ENCODE measurements around the gene ANKRD35. TPM values are rescaled to one million over a fixed set of nuclear protein-coding genes. Genes with fewer than 3 reads are reported as not detected.

Gene ANKRD35
- total RNA-seq, 4 donors from 2014 or later: 0.58 to 3.8 (median 1.7) TPM

DNA sequence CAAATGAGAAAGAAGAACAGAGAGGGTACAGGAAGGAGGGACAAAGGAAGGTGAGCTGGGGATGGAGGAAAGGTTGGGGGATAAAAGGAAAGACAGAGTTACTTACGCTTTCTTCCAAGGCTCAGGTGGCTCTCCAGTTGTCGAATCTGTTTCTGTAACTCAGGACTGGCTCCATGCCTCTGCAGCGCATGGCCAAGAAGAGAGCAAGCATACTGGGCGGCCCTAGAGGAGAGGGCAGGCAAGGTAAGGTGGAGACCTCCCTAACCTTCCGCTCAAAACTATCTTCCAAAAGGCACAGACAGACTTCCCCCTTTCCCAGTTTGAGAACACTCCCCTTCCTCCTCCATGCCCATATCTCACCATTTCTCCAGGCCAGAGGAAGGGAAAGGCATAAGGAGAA is 31.9 kb upstream of the ANKRD35 start:
- 73 to 83% methylated on average over 5 of the region's 5 CpGs for WGBS, 2 donors
- TF ChIP-seq POLR2A (IDR thresholded peaks at IDR 0.05): no peak
- TF ChIP-seq, protein P1, sequence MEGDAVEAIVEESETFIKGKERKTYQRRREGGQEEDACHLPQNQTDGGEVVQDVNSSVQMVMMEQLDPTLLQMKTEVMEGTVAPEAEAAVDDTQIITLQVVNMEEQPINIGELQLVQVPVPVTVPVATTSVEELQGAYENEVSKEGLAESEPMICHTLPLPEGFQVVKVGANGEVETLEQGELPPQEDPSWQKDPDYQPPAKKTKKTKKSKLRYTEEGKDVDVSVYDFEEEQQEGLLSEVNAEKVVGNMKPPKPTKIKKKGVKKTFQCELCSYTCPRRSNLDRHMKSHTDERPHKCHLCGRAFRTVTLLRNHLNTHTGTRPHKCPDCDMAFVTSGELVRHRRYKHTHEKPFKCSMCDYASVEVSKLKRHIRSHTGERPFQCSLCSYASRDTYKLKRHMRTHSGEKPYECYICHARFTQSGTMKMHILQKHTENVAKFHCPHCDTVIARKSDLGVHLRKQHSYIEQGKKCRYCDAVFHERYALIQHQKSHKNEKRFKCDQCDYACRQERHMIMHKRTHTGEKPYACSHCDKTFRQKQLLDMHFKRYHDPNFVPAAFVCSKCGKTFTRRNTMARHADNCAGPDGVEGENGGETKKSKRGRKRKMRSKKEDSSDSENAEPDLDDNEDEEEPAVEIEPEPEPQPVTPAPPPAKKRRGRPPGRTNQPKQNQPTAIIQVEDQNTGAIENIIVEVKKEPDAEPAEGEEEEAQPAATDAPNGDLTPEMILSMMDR (IDR thresholded peaks at IDR 0.05): no peak
- no peak for DNase-seq
- Histone ChIP-seq H3K4me3 (replicated peaks in 1 of 3) (peak overlapping the region in 2 of 3 donors; percentile 80 to 88), H3K4me1 (peaks cover 17 to 19% of the 10 kb centered on the region in 2 donors), H3K36me3 (peaks cover 0 to 11% of the 10 kb centered on the region in 2 donors), H3K27me3 (no peaks in the 10 kb centered on the region), H3K27ac (peak overlapping the region in 2 of 3 donors; percentile 94 to 96), H3K9me3 (no peaks in the 10 kb centered on the region)
- intact Hi-C loops (cut with DNase I): loop anchor here (5.0 kb wide), 1 partner anchor 40 kb away; the partner anchor contains the start of gene LIX1L

DNA sequence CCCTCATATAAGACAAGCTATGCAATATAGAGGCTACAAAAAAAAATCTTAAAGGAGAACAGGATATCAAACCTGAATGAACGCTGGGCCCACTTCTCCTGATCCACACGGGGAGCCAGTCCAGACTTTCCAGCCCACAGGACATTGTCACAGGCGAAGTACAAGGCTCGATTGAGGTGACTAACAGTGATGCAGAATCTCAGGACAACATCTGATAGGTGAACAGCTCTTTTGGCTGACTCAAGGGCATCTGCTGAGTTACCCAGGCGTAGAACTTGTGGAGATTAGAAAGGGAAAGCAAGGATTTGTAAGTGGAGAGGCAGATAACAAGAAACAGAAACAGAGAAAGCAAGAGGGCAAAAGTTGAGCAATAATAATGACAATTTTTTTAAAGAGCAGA is 31.1 kb upstream of the ANKRD35 start:
- 80 to 83% methylated on average over 5 of the region's 5 CpGs for WGBS, 2 donors
- Histone ChIP-seq H3K4me1 (peaks cover 17 to 19% of the 10 kb centered on the region in 2 donors), H3K27me3 (no peaks in the 10 kb centered on the region), H3K36me3 (peaks cover 5 to 17% of the 10 kb centered on the region in 2 donors), H3K9me3 (no peaks in the 10 kb centered on the region), H3K4me3 (replicated peaks in 1 of 3) (no peak overlapping the region), H3K27ac (no peak overlapping the region)
- intact Hi-C loops (cut with DNase I): loop anchor here (5.0 kb wide), 1 partner anchor 41 kb away; the partner anchor contains the start of gene LIX1L
- DNase-seq: no peak
- TF ChIP-seq, protein P1 (IDR thresholded peaks at IDR 0.05): no peak

DNA sequence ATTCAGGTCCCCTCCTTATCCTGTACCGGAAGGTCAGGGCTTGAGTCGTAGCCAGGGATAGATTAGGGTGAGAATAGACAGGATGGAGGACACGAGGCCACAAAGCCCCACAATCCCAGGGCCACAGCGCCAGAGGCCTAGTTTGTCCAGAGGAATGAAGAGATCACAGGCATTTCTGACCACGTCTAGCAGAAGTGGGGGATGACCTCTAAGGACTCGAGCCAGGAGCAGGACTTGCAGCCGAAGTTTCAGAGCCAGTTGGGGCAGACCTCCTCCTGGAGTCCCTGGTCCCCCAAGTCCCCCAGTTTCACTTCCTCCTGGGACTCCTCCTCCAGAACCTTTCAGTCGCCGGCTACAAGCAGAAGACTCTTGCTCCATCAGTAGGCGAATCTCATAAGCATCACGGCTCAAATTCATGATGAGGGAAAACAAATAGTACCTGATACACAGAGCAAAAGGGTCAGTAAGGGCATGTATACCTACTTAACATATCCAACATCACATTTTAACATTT is 26.5 kb upstream of the ANKRD35 start:
- intact Hi-C loops (cut with DNase I): no loop called here

DNA sequence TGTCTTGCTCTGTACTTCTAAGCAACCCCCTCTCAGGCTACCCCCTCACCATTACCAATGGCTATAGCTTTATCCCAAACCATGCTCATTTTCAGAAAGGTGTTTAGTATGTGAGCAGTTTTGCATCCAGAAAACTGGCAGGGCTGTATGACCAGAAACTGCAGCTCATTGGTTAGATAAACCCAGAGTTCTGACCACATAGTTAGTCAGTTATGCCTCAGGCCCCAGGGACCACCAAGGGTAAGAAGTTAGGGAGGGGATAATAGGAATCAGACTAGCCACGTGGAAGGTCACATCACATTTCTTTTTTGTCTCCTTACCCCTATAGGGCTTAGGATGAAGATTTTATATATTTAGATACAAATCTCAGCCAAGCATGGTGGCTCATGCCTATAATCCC is 23.0 kb upstream of the ANKRD35 start:
- Histone ChIP-seq H3K27me3 (no peaks in the 10 kb centered on the region), H3K9me3 (no peaks in the 10 kb centered on the region), H3K4me3 (replicated peaks in 1 of 3) (no peak overlapping the region), H3K4me1 (no peaks in the 10 kb centered on the region), H3K36me3 (peaks cover 12 to 19% of the 10 kb centered on the region in 2 donors), H3K27ac (peak overlapping the region in 1 of 3 donors; percentile 35)
- WGBS, 2 donors: 47 to 52% methylated on average over 1 of the region's 1 CpG
- no peak for TF ChIP-seq POLR2A (IDR thresholded peaks at IDR 0.05)
- TF ChIP-seq, protein P1 (IDR thresholded peaks at IDR 0.05): no peak
- intact Hi-C loops (cut with DNase I): no loop called here
- no peak for DNase-seq

More for the DNA sequence above, 26.5 kb upstream of the ANKRD35 start:
- 85 to 86% methylated on average over 10 to 11 of the region's 11 CpGs for WGBS, 2 donors
- no peak overlapping the region for H3K27ac ChIP-seq
- no peak overlapping the region for H3K4me3 ChIP-seq (replicated peaks in 1 of 3)
- no peaks in the 10 kb centered on the region for H3K27me3 ChIP-seq
- no peaks in the 10 kb centered on the region for H3K9me3 ChIP-seq
- TF ChIP-seq, protein P1 (IDR thresholded peaks at IDR 0.05): no peak
- no peak for TF ChIP-seq POLR2A (IDR thresholded peaks at IDR 0.05)
- H3K4me1 ChIP-seq: peaks cover 3 to 5% of the 10 kb centered on the region in 2 donors
- H3K36me3 ChIP-seq: peaks cover 12 to 29% of the 10 kb centered on the region in 2 donors
- no peak for DNase-seq

DNA sequence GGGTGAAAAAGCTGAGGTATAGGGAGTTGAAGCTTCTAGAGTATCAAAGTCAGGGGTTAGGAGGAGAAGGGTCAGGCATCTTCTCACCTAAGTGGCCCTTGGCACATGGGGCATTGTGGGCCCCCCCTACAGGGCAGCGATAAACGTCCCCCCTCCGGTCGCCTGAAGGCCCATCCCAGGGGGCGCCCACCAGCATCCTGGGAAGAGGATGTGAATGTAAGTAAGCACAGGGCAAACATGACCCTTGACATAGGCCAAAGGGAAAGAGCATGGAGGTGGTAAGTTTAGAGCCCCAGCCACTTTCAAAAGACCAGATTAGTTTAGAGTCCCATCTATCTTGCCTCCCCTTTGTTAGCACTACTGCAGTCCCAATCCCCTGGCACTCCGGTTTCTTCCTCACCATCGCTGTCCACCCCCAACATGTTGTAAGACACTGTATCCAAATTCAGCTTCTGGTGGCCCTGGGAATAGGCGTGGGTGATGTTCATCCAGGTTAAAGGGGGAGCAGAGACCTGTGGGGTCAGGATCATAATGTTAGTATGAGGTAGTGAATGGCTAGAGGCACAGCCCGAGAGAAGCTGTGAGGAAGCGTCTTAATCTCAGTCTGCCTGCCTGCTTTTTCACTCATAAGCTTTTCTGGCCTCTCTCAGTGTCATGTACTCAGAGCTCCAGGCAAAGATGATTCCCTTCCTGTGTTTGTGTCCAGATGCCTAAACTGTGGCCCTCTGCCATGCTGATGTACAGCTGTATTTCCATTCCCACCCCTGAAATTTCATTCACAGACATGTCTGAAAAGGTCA is 21.5 kb upstream of the ANKRD35 start:
- H3K36me3 ChIP-seq: peaks cover 11 to 17% of the 10 kb centered on the region in 2 donors
- H3K4me3 ChIP-seq (replicated peaks in 1 of 3): no peak overlapping the region
- DNase-seq: no peak
- H3K4me1 ChIP-seq: no peaks in the 10 kb centered on the region
- intact Hi-C loops (cut with DNase I): no loop called here
- H3K27me3 ChIP-seq: no peaks in the 10 kb centered on the region
- H3K27ac ChIP-seq: no peak overlapping the region
- TF ChIP-seq, protein P1 (IDR thresholded peaks at IDR 0.05): no peak
- TF ChIP-seq POLR2A (IDR thresholded peaks at IDR 0.05): no peak
- WGBS, 2 donors: 70 to 80% methylated on average over 10 of the region's 10 CpGs
- H3K9me3 ChIP-seq: no peaks in the 10 kb centered on the region

Data from thyroid gland (tissue), 4 donors.